Activated CD4-positive, CD25-positive, alpha-beta regulatory T cell treated with anti-CD3 and anti-CD28 coated beads, Interleukin-2, amount 50 U/mL, for 72 hours (primary cell): ENCODE measurements around the gene SLC25A13.
"Not testable (repeated sequence)": the region's sequence is repeated elsewhere in the genome, so short reads cannot be mapped to it uniquely, and the experiment has no call there.

Experiments
- DNase-seq: peaks from one replicate; pipeline ENCODE4 v3.0.0; 2021

SLC25A13 gene, protein sequence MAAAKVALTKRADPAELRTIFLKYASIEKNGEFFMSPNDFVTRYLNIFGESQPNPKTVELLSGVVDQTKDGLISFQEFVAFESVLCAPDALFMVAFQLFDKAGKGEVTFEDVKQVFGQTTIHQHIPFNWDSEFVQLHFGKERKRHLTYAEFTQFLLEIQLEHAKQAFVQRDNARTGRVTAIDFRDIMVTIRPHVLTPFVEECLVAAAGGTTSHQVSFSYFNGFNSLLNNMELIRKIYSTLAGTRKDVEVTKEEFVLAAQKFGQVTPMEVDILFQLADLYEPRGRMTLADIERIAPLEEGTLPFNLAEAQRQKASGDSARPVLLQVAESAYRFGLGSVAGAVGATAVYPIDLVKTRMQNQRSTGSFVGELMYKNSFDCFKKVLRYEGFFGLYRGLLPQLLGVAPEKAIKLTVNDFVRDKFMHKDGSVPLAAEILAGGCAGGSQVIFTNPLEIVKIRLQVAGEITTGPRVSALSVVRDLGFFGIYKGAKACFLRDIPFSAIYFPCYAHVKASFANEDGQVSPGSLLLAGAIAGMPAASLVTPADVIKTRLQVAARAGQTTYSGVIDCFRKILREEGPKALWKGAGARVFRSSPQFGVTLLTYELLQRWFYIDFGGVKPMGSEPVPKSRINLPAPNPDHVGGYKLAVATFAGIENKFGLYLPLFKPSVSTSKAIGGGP

DNA sequence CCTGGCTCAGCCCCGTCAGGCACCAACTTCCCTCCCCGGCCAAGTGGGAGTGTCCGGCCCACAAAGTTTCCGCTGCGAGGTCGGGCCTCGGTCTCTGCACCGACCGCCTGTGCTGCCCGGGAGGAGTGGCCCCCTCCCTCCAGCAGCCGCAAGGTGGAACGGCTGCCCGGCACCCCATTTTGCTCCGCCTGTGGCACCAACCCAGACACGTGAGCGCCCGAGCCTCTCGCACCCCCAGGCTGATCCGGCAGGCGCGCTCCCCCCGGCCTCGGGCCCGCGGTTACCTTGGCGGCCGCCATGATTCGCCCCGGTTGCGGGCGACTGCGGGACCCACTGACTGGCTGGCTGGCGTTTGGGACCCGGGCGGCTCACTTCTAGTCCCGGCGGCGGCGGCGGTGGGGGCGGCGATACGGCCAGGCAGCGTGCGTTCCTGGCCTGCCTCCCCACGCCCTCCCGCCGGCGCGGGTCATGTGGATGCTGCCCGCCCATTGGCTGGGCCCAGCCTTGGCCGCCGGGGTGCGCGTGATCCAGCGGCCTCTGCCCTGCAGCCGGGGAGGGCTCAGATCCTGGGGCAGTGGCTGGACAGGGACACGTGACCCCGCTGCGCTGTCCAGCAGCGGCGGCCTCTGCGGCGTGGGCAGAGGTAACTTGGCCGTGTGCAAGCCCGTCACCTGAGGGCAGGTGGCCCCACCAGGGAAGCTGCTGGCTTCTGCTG, at the start of gene SLC25A13:
Gene SLC25A13 (minus strand): TSS at position 441 of the 715 bp plus-strand sequence. CDS start 142 bp downstream, at position 299.
- peak; percentile 83 for DNase-seq

DNA sequence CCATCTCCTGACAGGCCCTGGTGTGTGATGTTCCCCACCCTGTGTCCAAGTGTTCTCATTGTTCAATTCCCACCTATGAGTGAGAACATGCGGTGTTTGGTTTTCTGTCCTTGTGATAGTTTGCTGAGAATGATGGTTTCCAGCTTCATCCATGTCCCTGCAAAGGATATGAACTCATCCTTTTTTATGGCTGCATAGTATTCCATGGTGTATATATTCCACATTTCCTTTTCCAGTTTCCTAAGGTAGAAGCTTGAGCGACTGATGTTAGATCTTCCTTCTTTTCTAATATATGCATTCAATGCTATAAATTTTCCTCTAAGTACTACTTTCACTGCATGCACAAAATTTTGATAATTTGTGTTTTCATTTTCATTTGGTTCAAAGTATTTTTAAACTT, 44.0 kb upstream of the SLC25A13 start:
- DNase-seq: not testable (repeated sequence)

DNA sequence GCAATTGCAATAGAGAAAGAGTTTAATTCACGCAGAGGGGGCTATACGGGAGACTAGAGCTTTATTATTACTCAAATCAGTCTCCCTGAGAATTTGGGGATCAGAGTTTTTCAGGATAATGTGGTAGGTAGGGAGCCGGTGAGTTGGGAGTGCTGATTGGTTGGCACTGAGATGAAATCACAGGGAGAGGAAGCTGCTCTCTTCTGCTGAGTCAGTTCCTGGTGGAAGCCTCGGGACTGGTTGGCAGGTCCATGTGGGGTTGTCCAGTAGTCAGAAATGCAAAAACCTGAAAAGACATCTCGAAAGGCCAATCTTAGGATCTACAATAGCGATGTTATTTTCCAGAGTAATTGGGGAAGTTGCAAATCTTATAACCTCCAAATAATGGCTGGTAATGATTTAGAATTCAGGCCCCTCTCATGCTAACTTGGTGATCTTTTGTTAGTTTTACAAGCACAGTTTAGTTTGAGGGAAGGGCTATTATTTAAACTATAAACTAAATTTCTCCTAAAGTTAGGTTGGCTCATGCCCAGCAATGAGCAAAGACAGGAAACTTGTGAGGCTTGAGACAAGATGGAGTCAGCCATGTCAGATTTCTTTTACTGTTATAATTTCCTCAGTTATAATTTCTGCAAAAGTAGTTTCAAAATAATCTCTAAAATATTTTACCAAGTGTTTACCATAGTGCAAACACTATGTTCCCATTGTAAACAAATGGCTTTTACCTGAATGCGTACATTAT, 39.4 kb upstream of the SLC25A13 start:
- DNase-seq: no peak

DNA sequence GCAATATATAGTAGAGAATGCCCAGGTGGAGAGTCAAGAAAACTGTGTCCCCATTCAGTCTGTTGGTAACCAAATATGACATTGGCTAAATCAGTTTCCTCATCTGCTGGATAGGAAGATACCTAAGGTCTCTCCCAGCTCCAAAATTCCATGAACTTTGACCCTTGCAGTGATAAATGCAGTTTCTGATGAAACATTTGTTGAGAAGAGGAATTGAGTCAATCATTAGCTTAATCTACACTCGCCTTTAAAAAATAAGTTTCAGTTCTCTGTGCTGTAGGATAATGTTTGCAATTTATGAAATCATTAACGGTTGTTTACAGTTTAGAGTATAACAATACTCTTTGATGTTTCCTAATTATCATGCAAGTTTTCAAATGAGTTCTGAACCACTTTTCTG, 38.0 kb upstream of the SLC25A13 start:
- no peak for DNase-seq

DNA sequence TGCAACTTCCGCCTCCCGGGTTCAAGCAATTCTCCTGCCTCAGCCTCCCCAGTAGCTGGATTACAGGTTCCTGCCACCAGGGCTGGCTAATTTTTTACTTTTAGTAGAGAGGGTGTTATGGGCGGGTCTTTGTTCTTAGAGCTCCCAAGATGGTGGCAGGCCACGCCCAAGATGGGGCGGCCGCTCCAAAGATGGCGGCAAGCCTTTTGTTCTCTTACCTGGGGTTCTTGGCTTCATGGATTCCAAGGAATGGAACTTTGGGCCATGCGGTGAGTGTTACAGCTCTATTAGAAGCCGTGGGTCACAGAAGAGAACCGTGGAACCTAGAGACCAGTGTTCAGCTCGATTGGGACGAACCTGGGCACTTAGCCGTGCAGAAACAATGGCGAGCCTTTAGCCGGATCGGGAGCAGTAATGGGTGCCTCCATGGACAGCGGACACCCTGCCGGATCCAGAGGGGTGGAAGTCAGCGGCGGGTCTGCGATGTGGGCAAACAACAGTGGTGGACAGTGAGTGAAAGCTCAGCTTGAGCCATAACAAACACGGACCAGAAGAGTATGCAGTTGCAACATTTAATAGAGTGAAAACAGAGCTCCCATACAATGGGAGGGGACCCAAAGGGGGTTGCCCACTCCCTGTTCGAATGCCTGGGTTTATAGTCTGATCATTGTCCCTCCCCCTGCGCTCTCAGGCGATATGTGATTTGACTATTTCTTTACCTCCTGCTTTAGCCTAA, 36.5 kb upstream of the SLC25A13 start:
- DNase-seq: not testable (repeated sequence)

DNA sequence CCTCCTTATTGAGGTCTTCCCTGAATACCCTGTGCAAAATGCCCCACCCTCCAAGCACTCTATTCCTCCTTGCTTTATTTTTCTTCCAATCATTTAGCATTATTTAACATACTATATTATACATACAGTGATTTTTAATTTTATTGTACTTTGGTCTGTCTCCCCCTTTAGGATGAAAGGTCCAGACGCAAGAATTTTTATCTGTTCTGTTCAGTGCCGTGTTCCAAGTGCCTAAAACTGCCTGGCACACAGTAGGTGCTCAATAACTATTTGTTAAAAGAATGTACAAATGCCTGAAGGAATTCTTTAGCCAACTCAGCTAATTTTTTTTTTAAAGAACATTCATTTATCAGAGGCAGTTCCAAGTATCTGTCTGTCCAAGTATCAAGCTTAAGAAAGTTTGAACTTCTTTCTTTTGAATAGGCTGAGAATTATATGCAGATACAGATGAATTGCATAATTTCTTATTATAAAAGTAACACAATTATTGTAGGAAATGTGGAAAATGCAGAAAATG, 34.1 kb upstream of the SLC25A13 start:
- no peak for DNase-seq

DNA sequence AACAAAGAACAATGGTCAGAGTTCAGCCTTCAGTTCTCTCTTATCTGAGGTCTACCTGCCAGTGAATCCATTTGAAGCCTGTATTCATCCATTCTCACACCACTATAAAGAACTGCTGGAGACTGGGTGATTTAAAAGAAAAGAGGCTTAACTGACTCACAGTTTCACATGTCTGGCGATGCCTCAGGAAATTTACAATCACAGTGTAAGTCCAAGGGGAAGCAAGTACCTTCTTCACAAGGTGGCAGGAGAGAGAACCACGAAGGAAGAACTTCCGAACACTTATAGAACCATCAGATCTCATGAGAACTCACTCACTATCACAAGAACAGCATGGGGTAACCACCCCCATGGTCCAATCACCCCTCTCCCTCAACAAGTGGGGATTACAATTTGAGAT, 33.0 kb upstream of the SLC25A13 start:
- no peak for DNase-seq

DNA sequence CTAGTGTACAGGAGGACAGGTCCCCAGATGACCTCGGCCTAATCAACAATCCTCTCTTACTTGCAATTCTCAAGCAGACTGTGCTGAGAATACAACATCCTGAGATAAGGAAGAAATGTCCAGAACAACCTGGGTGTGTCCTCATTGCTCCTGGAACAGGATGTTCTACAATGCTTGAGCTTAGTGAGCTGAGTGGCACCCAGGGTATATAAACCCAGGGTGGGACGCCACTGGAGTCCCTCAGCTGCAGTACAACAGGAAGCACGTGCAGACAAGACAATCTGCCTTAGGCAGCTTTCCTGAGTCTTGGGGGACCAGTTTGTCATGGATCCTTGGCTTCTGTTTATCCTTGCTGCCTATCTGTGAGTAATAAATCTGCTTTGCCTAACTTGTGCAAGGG, 27.7 kb upstream of the SLC25A13 start:
- no peak for DNase-seq

DNA sequence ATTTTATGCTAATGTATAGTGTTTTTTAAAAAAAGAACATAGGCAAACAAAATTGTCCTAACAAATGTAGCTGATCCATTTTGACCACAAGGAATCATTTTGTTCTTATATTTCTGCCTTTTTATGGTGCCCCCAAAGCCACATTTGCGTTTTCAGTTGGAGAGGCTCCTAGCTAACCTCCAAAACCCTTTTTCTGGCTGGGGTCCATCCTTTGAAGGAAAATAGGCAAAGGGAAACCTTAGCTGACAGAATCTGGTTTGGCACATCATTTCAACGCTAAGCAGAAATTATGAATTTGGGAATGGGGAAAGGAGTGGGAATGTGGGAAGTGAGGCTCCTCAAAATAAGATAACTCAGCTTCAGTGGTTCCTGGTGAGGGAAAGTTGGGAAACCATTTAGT, 25.6 kb upstream of the SLC25A13 start:
- no peak for DNase-seq

DNA sequence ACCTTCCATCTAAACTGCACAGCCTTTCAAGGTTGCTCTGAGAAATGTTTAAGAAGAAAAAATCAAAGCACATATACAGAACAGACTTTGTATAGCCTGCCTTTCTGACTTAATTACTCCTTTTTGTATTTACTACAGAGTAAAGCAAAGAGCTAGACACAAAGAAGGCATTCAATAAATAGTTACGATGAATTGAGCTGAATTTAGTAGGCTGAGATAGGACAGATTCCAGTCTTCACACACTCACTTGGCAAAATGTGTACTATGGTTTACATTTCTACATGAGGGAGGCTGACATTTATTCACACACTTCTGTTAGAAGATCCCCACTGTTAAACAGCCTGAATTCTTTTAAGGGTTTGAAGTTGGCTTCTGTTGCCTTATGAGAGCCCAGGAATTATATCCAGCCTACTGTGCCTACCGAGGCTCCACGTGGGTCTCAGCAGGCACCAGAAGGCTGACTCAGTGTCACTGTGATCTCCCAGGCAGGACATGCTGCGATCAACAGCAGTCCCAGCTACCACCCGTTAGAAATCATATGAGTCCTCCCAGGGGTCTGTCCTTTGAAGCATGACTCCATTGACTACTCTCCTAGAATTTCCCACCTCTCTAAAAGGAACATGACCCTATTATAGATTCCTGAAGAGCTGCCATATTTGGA, 24.5 kb upstream of the SLC25A13 start:
- no peak for DNase-seq

DNA sequence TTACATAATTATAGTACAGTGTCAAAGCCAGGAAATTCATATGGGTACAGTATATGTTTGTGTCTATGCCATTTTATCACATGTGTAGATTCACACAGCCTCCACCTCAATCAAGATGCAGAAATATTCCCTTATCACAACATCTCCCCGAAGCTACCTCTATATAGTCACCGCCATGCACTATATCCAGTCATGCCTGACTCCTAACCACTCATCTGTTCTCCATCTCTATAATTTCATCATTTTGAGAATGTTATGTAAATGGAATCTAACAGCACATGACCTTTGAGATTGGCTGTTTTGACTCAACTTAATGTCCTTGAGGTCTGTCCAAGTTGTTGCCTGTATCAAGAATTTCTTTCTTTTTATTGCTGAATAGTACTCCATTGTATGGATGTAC, 22.3 kb upstream of the SLC25A13 start:
- DNase-seq: no peak

DNA sequence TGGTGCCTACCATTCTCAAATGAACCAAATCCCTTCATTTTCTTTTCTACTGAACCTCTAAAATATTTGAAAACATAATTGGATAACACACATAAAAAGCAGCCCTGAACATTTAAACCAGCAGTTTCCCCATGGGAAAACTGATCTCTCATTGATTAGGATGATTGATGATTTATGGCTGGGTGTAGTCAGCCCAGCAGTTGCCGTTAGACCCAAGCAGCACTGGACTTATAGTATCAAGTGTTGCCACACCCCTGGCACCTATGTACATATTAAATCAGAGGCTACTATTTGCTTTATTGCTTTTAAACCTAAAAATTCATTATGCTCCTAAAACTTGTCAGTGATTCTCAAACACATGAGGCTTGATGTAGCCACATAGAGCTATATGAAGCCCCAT, 20.2 kb upstream of the SLC25A13 start:
- no peak for DNase-seq

DNA sequence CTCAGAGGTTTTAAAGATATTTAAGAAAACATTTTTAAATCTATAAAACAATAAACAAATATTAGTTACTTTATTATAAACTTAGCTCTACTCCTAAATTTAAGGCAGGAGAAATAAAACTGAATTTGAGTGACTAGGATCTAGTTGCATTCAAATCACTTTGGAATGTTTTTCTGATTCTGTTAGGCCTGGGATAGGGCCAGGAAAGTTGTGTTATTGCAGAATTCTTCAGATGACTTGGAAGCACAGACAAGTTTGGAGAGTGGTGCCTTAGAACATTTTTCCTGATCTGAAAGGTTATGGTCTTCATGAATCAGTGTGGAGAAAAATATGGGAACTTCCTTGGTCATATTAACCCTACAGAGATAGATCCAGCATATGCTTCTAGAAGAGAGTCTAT, 15.6 kb upstream of the SLC25A13 start:
- no peak for DNase-seq

DNA sequence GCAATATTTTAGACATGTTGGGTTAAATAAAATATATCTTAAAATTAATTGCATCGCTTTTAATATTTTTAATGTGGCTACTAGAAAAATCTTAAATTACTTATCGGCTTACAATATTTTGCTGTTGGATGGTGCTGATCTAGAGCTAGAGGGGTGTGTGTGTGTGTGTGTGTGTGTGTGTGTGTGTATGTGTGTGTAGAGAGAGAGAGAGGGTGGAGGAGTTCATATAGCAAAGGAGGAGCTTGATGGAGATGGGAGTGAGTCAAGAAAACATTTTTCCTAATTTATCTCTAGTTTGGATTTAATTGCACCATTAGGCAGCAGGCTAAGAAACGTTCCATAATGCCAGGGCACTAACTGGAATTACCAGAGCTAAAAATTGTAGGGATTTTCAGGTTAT, 10.4 kb upstream of the SLC25A13 start:
- no peak for DNase-seq

DNA sequence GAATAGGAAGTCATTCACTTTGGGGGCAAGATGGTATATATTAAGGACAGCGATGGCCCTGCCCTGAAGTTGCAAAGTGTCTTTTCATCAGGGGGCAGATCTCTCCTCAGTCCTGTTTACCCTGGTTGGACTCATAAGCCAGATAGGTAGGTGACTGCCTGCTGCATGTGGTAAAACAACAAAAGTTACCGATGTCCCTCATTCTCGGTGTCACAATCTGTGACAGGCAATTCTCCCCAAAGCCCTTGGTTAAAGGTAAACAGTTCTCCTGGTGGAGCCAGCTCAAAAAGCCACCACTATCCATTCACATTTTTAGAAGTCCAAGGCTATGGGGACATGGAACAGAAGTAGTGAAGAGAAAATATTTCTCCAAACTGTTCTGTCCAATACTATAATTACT, 9.9 kb upstream of the SLC25A13 start:
- DNase-seq: no peak

DNA sequence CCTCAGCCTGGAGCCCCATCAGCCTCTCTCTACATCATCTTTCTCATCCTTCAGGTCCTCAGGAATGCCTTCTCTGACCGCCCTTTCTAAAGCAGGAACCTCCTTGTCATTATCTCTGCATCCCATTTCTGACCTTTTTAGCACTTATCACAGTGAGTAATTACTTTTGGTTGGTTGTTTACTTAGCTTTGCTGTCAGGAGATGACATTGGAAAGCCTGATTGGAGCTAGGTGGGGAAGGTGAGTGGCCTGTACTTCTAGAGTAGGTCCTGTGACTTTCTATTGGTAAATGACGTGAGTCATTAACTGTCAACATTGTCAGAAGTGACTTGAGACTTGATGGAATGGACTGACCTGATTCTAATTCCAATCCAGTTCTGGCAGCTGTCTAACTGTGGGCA, 9.3 kb upstream of the SLC25A13 start:
- DNase-seq: no peak

DNA sequence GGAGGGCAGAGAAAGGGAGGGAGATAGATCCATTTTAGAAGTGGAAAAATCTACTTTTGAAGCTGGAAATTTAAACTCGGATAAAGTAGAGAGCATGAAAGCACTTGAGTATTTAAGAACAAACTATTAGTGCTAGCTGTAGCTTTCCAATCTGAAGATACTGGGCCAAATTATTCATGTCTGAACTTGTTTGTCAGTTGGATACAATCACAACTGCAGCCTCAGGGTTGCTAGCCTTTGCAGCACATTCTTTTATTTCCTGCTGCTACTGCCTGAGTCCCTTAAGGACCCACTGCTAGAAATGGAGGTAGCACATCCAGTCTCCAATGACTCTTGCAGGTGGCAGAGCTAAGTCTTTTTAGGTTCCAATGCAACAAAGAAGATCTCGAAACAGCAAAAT, 8.3 kb upstream of the SLC25A13 start:
- no peak for DNase-seq

DNA sequence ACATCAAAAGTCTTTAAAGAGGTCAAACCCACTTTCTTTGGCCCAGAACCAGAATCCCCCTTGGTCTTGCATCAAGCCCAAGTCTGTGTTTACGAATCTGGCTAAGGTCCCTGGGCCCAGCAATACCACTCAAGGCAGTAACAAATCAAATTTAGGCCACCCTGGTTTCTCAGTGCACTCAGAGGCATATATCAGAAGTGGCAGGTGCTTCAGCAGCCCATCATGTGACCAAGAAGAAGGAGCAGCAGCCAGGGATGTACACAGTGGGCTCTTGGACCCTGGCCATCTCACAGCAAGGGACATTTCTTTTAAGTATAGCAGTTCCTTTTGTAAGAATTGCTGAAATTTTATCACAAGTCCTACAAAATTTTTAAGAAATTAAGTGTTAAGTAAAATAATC, 7.3 kb upstream of the SLC25A13 start:
- no peak for DNase-seq

DNA sequence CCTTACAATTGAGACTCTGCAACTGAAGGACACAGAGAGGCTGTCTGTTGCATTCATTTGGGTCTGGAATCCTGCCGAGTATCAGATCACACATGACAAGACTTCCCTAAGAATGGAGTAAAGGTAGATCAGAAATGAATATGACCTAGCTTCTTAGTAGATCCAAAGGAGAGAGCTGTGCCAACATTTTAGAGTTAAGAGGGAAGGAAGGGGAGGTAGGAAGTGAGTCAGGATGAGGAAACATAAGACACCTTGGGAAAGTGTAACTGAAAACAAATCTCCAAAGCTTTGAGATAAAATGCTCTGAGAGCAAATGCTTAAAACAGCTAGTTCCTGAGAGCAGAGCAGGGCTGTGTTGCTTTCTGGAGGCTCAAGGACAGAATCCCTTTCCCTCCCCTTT, 6.1 kb upstream of the SLC25A13 start:
- no peak for DNase-seq

DNA sequence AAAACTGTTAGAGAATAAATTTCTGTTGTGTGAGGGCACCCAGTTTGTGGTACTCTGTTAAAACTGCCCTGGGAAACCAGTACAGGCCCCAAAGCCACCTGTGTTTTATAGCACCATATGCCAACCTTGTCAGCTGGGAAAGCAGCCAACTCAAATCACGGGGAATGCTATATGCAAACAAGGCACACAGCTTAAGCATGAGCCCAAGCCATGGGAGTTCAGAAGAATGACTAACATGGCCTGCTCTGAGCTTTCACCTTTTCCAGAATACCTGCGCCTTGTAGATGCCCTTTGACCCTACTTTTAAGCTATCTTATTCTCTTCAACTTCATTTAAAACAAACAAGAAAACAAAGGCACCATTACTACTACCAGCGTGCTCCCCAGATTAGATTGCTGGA, 5.5 kb upstream of the SLC25A13 start:
- DNase-seq: no peak

DNA sequence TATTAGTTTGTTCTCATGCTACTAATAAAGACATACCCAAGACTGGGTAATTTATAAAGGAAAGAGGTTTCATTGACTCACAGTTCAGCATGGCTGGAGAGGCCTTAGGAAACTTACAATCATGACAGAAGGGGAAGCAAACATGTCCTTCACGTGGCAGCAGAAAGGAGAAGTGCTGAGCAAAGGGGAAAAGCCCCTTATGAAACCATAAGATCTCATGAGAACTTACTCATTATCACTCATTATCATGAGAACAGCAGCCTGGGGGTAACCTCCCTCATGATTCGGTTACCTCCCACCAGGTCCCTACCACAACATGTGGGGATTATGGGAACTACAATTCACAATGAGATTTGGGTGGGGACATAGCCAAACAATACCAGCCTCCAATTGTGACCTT, 4.9 kb upstream of the SLC25A13 start:
- not testable (repeated sequence) for DNase-seq
